NCI-H510A (cell line): ENCODE data around the gene EFHB.
"Not testable (repeated sequence)": the region's sequence is repeated elsewhere in the genome, so short reads cannot be mapped to it uniquely, and the experiment has no call there.

Experiments
- DNase-seq: peaks from one replicate; lab custom pipeline; 2025; lab: John Stamatoyannopoulos, UW

The EFHB gene

DNA sequence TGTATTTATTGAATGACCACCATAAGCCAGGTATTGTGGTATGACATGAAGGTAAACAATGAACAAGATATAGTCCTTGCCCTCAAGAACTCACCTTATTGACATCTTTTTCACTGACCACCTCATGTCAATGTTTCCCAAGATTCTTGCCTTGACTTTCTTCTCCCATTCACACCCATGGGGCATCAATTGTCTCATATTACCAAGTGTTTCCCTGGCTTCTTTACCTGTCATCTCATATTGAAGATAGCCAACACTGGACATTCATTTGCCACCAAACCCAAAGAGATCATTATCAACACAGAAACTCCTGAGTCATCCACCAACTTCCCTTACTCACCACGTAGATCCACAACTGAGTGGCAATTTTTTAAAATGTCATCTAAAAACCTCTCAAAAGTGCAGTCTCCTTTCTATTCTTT lies 2.2 kb downstream of the EFHB start:
- no peak for DNase-seq

DNA sequence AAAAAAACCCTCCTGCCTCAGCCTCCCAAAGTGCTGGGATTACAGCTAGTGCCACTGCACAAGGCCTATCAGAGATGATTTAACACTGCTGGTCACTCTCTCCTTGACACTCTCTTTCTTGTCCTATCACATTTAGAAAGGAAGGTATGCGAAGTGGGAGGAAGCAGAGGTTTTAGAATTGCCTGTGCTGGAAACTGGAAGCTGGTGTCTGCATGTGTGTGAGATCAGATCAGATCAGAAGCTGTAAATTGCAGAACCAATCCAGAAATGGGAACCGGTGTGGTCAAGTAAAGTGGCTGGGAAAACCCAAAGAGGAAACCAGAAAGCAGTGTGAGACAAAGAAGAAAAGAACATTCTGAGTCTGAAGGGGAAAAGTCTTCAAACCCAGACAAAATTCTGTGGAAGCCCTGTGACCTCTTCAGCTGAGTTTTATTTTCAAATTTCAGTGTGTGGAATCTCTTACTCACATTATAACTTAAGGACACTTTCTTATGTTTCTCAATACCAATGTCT lies 2.8 kb downstream of the EFHB start:
- DNase-seq = no peak

DNA sequence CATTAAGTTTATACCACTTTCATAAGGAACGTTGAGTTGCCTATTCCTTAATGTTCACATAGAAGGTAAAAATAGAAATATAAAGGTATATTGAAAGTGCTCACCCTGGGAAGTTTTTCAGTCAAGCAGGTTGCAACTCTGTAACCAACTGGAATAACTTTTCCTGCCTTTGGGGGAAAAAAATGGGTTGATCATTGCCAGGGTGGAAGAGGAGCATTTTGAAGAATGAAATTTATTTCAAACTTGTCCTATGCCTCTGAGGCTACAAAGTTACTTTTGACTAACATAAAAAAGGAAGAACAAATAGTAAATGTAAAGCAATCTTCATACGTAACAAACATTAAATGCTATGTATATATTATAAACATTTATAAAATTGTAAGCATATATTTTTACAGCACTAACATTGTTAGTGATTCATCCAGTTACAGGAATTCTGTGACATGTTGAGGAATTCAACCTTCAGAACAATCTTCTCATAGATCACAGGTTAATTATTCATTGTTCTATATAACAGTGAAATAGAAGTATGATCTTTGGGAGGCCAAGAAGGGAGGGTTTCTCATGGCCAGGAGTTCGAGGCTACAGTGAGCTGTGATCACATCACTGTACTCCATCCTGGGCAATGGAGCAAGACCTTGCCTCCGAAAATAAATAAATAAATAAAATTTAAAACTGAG lies 13.5 kb downstream of the EFHB start:
- no peak for DNase-seq

DNA sequence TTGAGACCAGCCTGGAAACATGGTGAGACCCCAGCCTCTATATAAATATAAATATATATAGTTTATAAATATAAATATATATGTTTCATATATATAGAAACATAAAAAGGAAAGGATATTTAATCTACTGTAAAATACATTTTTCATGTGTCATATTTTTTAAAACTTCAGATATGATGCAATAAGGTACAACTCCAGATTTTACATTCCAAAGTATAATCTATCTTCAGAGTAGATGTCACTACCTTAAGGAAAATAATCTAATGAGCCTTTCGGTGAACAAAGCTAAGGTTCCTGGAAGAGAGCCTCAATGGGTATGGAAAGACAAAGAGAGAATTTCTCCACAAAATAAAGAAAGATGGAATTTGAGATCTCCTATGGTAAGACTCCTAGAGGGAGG lies 16.9 kb downstream of the EFHB start:
- no peak for DNase-seq

DNA sequence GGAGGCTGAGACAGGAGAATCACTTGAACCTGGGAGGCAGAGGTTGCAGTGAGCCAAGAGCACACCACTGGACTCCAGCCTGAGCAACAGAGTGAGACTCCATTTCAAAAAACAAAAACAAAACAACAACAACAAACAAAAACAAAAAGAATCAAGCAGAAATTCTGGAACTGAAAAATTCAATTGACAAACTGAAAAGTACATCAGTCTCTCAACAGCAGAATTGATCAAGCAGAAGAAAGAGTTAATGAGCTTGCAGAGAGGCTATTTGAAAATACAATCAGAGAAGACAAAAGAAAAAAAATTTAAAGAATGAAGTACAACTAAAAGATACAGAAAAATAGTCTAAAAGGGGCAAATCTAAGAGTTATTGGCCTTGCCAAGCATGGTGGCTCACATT lies 22.6 kb downstream of the EFHB start:
- DNase-seq = no peak

DNA sequence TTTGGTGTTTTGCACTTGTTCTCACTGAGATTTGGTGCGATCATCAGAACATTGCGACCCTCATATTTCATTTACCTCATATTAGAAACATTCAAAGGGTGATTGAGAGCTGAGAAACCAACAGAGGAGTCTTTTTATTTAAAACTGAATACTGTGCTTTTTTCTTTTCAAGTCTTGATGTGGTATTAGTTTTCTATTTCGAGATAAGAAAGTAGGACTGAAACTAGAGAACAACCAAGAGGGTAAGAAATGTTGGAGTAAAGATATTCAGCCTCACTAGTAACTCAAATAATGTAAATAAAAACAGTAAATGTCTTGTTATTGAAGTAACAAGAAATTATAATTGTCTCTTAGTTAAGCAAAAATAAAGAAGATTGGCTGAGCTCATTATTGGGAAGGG lies 26.5 kb downstream of the EFHB start:
- DNase-seq = no peak

DNA sequence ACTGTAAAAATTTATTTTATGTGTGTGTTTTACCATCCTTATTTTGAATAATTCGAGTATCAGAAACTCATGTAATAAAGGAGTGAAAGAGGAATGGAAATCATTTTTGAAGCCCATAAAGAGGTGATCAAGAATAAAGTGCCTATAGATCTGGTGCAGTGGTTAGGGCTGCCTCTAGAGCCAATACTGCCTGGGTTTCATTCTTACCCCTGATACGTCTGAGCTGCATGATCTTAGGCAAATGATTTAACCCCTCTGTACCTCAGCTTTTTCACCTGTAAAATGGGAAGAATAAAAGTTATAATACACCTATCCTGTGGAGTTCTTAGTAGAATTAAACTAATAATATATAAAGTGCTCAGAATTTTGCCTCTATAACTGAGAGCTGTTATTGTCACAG lies 30.4 kb downstream of the EFHB start:
- no peak for DNase-seq

DNA sequence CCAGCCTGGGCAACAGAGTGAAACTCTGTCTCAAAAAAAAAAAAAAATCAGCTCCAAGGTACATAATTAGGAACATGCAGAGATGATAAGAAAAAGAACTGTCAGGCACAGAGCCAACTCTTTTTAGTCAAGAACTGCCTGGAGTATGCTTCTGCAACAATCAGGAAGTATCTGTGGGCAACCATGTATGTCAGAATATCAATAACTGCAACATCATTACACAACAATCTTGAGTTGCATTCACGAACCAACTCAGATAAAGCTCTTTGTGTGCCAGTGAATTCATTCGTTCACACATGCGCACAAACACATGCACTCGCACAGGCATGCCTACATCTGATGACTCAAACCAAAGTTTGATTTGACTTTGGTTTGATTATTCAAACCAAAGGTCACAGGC lies 32.1 kb downstream of the EFHB start:
- DNase-seq = no peak

DNA sequence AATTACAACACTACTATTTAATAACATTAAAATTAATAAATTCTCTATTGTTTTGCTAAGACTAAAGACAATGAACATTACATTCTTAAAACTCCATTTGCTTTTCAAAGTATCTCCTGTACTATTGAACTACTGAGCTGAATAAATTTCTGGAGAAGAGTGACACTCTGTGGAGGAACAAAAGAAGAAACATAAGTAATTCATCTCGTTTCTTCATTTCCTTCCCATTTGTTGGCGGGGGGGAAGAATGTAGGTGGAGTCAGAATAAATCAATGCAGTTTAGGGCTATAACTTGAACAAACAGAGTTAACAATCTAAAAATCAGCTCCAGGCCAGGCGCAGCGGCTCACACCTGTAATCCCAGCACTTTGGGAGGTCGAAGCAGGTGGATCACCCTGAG lies 32.7 kb downstream of the EFHB start:
- DNase-seq = no peak

DNA sequence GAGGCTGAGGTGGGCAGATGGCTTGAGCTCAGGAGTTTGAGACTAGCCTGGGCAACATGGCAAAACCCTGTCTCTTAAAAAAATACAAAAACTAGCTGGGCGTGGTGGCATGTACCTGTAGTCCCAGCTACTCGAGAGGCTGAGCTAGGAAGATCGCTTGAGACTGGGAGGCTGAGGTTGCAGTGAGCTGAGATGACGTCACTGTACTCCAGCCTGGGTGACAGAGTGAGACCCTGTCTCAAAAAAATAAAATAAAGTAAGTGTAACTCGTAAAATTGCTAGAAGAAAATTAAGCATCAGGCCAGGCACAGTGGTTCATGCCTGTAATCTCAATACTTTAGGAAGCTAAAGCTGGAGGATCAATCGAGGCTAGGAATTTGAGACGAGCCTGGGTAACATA lies 34.2 kb downstream of the EFHB start:
- DNase-seq = not testable (repeated sequence)

DNA sequence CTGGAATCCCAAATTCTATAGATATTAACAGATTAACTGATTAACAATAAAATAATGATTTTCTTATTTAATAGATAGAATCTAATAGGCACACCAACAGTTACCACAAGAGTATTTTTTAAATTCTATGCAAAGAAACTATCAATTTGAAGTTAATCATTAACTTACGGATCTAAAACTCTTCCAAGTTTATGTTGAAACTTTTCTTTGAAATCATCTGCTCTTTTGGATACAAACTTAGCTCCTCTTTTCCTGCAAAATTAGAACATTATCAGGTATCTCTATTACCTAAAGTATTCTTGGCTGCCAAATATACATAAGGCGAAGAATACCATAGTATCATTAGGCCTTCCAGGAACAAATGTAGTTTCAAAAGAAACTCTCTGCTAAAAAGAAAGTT lies 34.8 kb downstream of the EFHB start:
- DNase-seq = no peak

DNA sequence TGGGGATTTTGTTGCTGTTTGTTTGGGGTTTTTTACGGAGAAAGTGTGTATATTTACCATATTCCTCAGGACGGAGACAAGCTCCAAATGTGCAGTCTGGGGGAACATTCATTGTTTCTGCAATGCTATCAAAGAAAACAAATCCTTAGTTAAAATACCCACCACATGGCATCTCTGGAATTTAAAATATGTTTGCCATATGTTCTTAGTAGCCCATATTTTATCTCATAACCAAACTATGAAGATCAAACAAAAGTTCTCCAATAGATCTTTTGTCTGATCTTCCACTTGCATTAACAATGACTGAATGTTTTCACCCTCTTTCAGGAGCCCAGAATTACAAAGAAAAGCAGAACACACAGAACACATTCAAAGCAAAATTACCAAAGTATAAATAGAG lies 35.3 kb downstream of the EFHB start:
- DNase-seq = no peak

DNA sequence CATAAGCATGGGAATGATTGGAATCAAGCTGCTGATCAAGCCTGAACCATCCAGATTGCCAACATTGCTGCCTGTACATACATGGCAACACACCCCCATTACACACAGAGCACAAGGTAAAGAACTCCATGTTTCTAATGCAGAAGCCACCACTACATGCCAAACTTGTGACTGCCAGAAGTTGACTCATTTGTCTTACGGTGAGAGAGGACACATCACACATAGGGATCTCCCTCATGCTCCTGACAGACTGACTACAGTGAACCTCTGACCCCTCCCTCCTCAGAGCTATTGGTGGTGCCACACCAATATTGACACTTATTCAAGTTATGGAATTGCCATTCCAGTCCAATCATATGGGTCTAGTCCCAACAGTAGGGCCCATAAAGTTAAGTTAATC lies 42.3 kb downstream of the EFHB start:
- no peak for DNase-seq

DNA sequence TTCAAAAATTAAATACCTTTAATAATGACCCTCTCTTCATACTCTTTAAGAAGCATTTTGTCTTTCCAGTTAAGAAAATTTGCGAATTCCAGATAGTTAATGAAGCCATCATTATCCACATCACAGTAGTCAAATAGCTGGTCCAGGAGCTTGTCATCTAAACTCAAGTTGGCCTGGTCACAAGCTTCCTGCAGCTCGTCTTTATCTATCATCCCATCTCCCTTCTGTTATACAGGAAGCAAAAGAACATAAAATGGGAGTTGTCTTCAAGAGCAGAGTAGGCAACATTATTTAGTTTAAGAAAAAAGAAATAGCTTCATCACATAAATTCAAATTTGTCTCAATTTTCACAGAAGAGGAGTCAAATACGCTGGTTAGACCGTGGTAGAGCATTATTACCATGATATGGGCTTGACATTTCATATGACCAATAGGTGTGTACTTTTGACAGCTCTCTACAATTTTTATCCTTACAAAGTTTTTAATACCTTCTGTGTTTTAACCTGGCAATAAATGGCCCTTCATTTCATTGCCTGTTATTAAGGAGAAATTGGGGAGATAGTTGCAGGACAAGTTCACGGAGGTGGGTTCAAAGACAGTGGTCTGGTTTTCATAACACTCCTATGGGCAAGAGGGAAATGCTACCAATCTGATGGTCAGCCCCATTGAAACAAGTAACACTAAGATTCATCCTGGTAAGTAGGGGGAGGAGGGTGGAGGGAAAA lies 45.4 kb downstream of the EFHB start:
- DNase-seq = no peak

DNA sequence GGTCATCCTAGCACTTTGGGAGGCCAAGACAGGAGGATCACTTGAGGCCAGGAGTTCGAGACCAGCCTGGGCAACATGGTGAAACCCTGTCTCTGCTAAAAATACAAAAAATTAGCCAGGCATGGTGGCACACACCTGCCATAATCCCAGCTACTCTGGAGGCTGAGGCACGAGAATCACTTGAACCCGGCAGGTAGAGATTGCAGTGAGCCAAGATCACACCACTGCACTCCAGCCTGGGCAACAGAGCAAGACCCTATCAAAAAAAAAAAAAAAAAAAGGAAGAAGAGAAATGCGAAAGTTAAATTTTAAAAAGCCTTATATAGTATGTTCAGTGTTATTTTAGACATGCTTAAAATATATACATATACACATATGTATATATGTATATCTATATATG lies 46.9 kb downstream of the EFHB start:
- DNase-seq = not testable (repeated sequence)

DNA sequence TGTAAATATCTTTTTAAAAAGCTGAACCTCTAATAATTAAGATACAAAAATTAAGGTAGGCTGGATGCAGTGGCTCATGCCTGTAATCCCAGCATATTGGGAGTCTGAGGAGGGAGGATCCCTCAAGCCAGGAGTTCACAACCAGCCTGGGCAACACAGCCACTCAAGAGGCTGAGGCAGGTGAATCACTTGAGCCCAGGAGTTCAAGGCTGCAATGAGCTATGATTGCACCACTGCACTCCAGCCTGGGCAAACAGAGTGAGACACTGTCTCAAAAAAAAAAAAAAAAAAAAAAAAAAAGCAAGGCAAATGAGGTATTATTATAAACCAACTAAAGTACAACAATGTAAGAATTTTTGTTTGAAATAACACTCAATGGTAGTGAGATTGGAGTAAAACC lies 47.6 kb downstream of the EFHB start:
- no peak for DNase-seq

DNA sequence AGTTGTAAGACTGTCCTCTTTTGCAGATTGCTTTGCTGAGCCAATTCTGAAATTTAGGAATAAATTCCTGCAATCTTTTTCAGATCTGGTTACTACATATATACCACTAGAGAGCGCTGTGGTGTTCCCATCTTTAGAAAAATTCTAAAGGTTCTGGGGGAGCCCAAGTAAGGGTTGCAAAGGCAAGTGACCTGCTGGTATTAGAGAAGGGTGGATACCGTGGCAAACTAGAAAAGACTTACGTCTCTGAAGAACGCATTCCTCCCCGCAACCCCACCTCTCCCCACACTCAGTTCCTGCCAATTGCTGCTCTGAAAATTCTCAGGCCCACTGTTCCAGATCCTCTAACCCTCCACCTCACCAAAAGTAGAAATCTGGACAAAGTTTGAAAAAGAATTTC lies 48.5 kb downstream of the EFHB start:
- DNase-seq = no peak

DNA sequence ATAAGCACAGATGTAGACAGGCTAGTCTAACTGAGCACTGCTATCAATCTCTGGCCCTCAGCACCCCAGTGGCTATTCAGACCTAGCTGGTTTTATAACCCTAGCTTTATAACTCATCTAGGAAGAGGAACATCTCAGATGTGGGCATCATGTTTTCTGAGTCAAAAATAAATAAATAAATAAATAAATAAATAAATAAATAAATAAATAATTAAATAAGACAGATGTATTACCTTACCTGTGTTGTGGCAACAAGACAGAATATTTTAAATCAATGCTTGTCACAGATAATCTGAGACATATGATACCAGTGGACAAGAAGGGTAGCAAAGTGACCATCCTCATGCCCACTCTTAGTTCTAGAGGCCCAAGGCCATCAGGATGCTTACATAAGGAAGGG lies 52.2 kb downstream of the EFHB start:
- DNase-seq = no peak

DNA sequence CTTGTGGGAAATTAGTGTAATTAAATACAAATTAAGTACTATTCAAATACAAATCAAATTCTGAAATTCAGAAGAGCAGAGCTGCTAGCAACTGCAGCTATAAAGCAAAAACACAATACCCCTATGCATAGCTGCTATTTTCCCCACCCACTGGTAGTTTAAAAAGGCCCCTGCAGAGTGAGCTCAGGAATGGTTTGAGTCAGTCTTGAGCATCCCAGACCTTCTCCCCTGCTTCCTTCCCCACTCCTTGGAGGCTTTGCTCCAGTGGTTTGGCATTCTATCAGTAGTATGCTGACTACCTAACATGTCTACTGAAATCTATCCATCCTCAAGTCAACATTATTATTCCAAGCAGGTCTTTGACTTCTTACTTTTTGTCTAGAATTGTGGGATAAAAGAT lies 53.0 kb downstream of the EFHB start:
- no peak for DNase-seq

DNA sequence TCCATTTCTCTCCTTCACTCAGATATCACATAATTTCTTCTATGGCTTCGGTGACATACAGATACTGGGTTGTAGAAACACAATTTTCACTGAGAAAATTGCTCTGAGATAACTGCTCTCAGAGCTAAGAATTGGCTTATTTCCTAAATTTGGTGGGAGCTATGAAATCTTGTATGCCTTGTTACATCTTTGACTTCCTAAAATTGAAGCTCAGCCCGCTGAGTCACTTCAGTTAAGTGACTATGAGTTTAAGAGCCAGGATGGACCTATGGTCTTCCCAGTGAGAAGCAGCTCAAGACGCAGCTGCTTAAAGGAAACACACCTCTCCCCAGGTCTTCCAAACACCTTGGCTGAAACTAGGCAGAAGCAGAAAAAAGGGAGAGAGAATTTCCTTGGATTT lies 56.4 kb downstream of the EFHB start:
- DNase-seq = no peak

DNA sequence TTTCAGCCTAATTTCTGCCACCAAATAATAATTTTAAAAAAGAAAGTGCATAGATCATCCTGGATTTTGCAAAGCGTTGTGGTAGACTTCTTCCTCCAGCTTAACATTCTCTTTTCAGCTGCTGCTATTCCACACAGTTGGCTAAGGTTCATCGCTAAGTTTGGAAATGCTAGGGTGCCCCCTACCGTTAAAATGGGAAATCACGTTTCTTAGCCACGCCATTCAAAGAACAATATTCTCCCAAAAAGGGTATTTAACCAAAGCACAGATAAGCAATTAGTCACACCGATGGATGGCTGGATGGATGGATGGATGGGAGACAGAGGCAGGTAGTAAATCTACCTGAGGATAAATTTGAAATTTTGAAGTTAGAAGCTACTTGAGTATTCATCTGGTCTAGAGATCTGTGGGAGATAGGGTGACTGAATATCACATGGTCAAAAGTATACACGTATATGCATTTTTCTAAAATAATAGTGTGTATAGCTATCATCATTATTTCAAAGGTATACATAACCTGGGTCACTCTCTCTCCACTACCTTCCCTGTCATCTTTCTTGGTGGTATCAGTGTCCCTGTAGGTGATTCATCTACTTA lies 67.2 kb downstream of the EFHB start:
- no peak for DNase-seq

DNA sequence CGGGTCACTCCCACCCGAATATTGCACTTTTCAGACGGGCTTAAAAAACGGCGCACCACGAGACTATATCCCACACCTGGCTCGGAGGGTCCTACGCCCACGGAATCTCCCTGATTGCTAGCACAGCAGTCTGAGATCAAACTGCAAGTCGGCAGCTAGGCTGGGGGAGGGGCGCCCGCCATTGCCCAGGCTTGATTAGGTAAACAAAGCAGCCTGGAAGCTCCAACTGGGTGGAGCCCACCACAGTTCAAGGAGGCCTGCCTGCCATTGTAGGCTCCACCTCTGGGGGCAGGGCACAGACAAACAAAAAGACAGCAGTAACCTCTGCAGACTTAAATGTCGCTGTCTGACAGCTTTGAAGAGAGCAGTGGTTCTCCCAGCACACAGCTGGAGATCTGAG lies 78.7 kb downstream of the EFHB start:
- DNase-seq = not testable (repeated sequence)

DNA sequence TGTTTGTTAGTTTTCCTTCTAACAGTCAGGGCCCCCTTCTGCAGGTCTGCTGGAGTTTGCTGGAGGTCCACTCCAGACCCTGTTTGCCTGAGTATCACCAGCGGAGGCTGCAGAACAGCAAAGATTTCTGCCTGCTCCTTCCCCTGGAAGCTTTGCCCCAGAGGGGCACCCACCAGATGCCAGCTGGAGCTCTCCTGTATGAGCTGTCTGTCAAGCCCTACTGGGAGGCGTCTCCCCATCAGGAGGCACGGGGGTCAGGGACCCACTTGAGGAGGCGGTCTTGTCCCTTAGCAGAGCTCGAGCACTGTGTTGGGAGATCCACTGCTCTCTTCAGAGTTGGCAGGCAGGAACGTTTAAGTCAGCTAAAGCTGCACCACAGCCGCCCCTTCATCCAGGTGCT lies 87.4 kb downstream of the EFHB start:
- DNase-seq = not testable (repeated sequence)
